A549 (cell line): ENCODE results near the gene ALG8. TPM values are rescaled to one million over a fixed set of nuclear protein-coding genes. Genes with fewer than 3 reads are reported as not detected.

ENCODE experiments used
- ATAC-seq, 2 experiments: fragments of 200-7000 bp in 1 of 2; fragments of >200 bp in 1 of 2; cut with Nextera tagmentation in 1 of 2; cut with Tn5 transposase in 1 of 2; 3 replicates each; pipeline versions ENCODE4 v1.8.0 to v1.9.1; 2018 to 2020; ENCODE audit warnings: mild to moderate bottlenecking in 1 of 2, moderate library complexity in 1 of 2
- CTCF ChIA-PET: fragments of 300-600 bp; sonication (Branson Sonifier 250); formaldehyde crosslinking; extraction: SDS; loops from one replicate; lab custom pipeline; 2021; ENCODE audit warnings: antibody characterized with exemption, inconsistent platforms; lab: Yijun Ruan, JAX
- POLR2A ChIA-PET: fragments of 350-600 bp; formaldehyde crosslinking; extraction: SDS; loops from one replicate; lab custom pipeline; 2021; ENCODE audit warnings: antibody characterized with exemption, inconsistent platforms; lab: Yijun Ruan, JAX
- DNase-seq, 2 experiments: peaks; one replicate each; pipeline versions ENCODE4 v3.0.0 to v3.0.0-alpha.2; 2011 to 2016; ENCODE audit warnings: low read depth in 1 of 2, low spot score in 1 of 2
- FAIRE-seq: peaks from 2 replicates; lab custom pipeline; 2011; peaks lifted over from hg19 to GRCh38; lab: Jason Lieb, UNC
- H3K27ac ChIP-seq, 2 experiments: fragments of >200 bp; sonication (Bioruptor Twin); formaldehyde crosslinking; 3 replicates each; pipeline ENCODE4 v1.5.1; 2016 to 2017
- H3K4me1 ChIP-seq: fragments of >200 bp; sonication (Bioruptor Twin); formaldehyde crosslinking; 3 replicates; pipeline ENCODE4 v1.6.1; 2016
- H3K4me2 ChIP-seq: fragments of >200 bp; sonication (Bioruptor Twin); formaldehyde crosslinking; 3 replicates; pipeline ENCODE4 v1.6.1; 2016
- H3K4me3 ChIP-seq: fragments of >200 bp; sonication (Bioruptor Twin); formaldehyde crosslinking; 3 replicates; pipeline ENCODE4 v1.5.1; 2016
- H3K9me3 ChIP-seq: fragments of >200 bp; sonication (Bioruptor Twin); formaldehyde crosslinking; 3 replicates; pipeline ENCODE4 v1.6.1; 2016
- ELK1 ChIP-seq: fragments of 150-350 bp; IDR thresholded peaks from 2 replicates; pipeline ENCODE4 v1.6.1; 2014; ENCODE audit warnings: low read depth, mild to moderate bottlenecking, low read length
- EP300 ChIP-seq, 2 experiments: fragments of >200 bp; sonication (Bioruptor Twin); formaldehyde crosslinking; IDR thresholded peaks; 2 replicates in 1 of 2; 3 replicates in 1 of 2; pipeline ENCODE4 v1.6.1; 2016 to 2017
- FOSB ChIP-seq: fragments of 250-450 bp; sonication (Bioruptor Pico); IDR thresholded peaks from 2 replicates; pipeline ENCODE4 v1.5.0; 2020; ENCODE audit warnings: mild to moderate bottlenecking, moderate library complexity
- FOSL2 ChIP-seq, 2 experiments: fragments of 450-650 bp in 1 of 2; fragments of >200 bp in 1 of 2; sonication (Bioruptor Twin) in 1 of 2; formaldehyde crosslinking; IDR thresholded peaks; 2 replicates each; pipeline versions ENCODE4 v1.5.0 to v1.6.1; 2016 to 2020; ENCODE audit warnings: mild to moderate bottlenecking in 1 of 2, moderate library complexity in 1 of 2
- GATA3 ChIP-seq: IDR thresholded peaks from 2 replicates; pipeline ENCODE4 v1.6.1; 2012; ENCODE audit warnings: borderline replicate concordance
- HDAC2 ChIP-seq: fragments of 200-600 bp; sonication (generic); IDR thresholded peaks from 2 replicates; pipeline ENCODE4 v1.6.1; 2016
- HOXB5 ChIP-seq: fragments of 250-450 bp; sonication (Bioruptor Pico); IDR thresholded peaks from 2 replicates; pipeline ENCODE4 v1.5.0; 2020; ENCODE audit warnings: mild to moderate bottlenecking, moderate library complexity
- JUN ChIP-seq, 2 experiments: fragments of >200 bp; sonication (Bioruptor Twin); formaldehyde crosslinking; IDR thresholded peaks; 2 replicates in 1 of 2; 3 replicates in 1 of 2; pipeline ENCODE4 v1.6.1; 2016 to 2017
- KDM1A ChIP-seq: fragments of 200-600 bp; sonication (generic); IDR thresholded peaks from 2 replicates; pipeline ENCODE4 v1.6.1; 2016; ENCODE audit warnings: low read depth, mild to moderate bottlenecking
- NPAS2 ChIP-seq: fragments of 250-450 bp; sonication (Bioruptor Pico); IDR thresholded peaks from 2 replicates; pipeline ENCODE4 v1.8.0; 2022; ENCODE audit warnings: mild to moderate bottlenecking, moderate library complexity, borderline replicate concordance
- NR3C1 ChIP-seq: fragments of >200 bp; sonication (Bioruptor Twin); formaldehyde crosslinking; IDR thresholded peaks from 3 replicates; pipeline ENCODE4 v1.6.1; 2017
- POLR2A ChIP-seq: IDR thresholded peaks from 2 replicates; pipeline ENCODE4 v1.6.1; 2012; ENCODE audit warnings: mild to moderate bottlenecking, low read length
- RARB ChIP-seq: fragments of 250-450 bp; sonication (Bioruptor Pico); IDR thresholded peaks from 2 replicates; pipeline ENCODE4 v1.8.0; 2021; ENCODE audit warnings: mild to moderate bottlenecking, moderate library complexity
- RNF2 ChIP-seq: fragments of 200-600 bp; sonication (generic); IDR thresholded peaks from 2 replicates; pipeline ENCODE4 v1.6.1; 2016; ENCODE audit warnings: low read depth, mild to moderate bottlenecking, antibody characterized with exemption, moderate library complexity, borderline replicate concordance
- TFCP2L1 ChIP-seq: fragments of 250-450 bp; sonication (Bioruptor Pico); IDR thresholded peaks from 2 replicates; pipeline ENCODE4 v1.5.0; 2021; ENCODE audit warnings: mild to moderate bottlenecking
- ZC3H11A ChIP-seq: fragments of 450-650 bp; IDR thresholded peaks from 2 replicates; pipeline ENCODE4 v1.6.1; 2014; ENCODE audit warnings: antibody characterized with exemption, mild to moderate bottlenecking
- ZSCAN20 ChIP-seq: fragments of 250-450 bp; sonication (Bioruptor Pico); IDR thresholded peaks from 2 replicates; pipeline ENCODE4 v1.8.0; 2022; ENCODE audit warnings: mild to moderate bottlenecking, moderate library complexity
- WGBS: methylation state at CpG from one replicate; pipeline ENCODE4 v1.1.6; 2017; ENCODE audit errors: missing lambda C conversion rate; 5-methylcytosine and 5-hydroxymethylcytosine counted together
- polyA plus RNA-seq, 4 experiments: library from polyadenylated mRNA; depleted of rRNA in 3 of 4; stranded (reverse); fragments of >200 nt; fragmentation: RNase III in 1 of 4; extraction: RNeasy Plus Mini Kit Qiagen cat#74134 plus additional on column Dnase treatment in 1 of 4; gene quantifications; 2 replicates in 3 of 4; 3 replicates in 1 of 4; pipeline ENCODE4 v1.2.3, GENCODE V29; 2011 to 2017
- TF ChIP-seq, protein P1 (sequence below): IDR thresholded peaks from 2 replicates; pipeline ENCODE4 v1.6.1; 2012
- TF ChIP-seq, protein P2 (sequence below): IDR thresholded peaks from 2 replicates; pipeline ENCODE4 v1.6.1; 2012; ENCODE audit warnings: low read depth, borderline replicate concordance
- TF ChIP-seq, protein P3 (sequence below): fragments of 250-450 bp; sonication (Bioruptor Pico); IDR thresholded peaks from 2 replicates; pipeline ENCODE4 v1.5.0; 2021; ENCODE audit warnings: mild to moderate bottlenecking, moderate library complexity, borderline replicate concordance
- TF ChIP-seq, protein P4 (sequence below): fragments of >200 bp; sonication (Bioruptor Twin); formaldehyde crosslinking; IDR thresholded peaks from 3 replicates; pipeline ENCODE4 v1.6.1; 2016

Gene ALG8
- polyA plus RNA-seq, 2 of the 4 experiments (the other 2 are of a cell fraction): 59.0 to 159 TPM

- DNase-seq: no peak
- ATAC-seq: no peak
- Histone ChIP-seq H3K4me2 (no peak overlapping the region), H3K9me3 (no peaks in the 10 kb centered on the region; the same call in 2 of the 3 replicates), H3K4me1 (no peaks in the 10 kb centered on the region), H3K4me3 (no peak overlapping the region), H3K27ac (no peak overlapping the region)
- no peak for FAIRE-seq
- TF ChIP-seq HOXB5 (CRISPR knock-in tag): no peak
- TF ChIP-seq FOSB: no peak
- TF ChIP-seq ZSCAN20 (CRISPR knock-in tag): no peak
- no peak for TF ChIP-seq RNF2
- TF ChIP-seq POLR2A: no peak
- no peak for TF ChIP-seq RARB (CRISPR knock-in tag)
- TF ChIP-seq JUN (IDR thresholded peaks at IDR 0.05): no peak
- TF ChIP-seq, protein P1, sequence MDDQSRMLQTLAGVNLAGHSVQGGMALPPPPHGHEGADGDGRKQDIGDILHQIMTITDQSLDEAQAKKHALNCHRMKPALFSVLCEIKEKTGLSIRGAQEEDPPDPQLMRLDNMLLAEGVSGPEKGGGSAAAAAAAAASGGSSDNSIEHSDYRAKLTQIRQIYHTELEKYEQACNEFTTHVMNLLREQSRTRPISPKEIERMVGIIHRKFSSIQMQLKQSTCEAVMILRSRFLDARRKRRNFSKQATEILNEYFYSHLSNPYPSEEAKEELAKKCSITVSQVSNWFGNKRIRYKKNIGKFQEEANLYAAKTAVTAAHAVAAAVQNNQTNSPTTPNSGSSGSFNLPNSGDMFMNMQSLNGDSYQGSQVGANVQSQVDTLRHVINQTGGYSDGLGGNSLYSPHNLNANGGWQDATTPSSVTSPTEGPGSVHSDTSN: no peak
- TF ChIP-seq, protein P2, sequence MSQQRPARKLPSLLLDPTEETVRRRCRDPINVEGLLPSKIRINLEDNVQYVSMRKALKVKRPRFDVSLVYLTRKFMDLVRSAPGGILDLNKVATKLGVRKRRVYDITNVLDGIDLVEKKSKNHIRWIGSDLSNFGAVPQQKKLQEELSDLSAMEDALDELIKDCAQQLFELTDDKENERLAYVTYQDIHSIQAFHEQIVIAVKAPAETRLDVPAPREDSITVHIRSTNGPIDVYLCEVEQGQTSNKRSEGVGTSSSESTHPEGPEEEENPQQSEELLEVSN: no peak
- no peak for TF ChIP-seq ZC3H11A
- no peak for TF ChIP-seq NPAS2
- no peak for TF ChIP-seq KDM1A
- TF ChIP-seq EP300 (IDR thresholded peaks at IDR 0.05): no peak
- TF ChIP-seq, protein P3, sequence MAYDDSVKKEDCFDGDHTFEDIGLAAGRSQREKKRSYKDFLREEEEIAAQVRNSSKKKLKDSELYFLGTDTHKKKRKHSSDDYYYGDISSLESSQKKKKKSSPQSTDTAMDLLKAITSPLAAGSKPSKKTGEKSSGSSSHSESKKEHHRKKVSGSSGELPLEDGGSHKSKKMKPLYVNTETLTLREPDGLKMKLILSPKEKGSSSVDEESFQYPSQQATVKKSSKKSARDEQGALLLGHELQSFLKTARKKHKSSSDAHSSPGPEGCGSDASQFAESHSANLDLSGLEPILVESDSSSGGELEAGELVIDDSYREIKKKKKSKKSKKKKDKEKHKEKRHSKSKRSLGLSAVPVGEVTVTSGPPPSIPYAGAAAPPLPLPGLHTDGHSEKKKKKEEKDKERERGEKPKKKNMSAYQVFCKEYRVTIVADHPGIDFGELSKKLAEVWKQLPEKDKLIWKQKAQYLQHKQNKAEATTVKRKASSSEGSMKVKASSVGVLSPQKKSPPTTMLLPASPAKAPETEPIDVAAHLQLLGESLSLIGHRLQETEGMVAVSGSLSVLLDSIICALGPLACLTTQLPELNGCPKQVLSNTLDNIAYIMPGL (CRISPR knock-in tag): no peak
- TF ChIP-seq GATA3: no peak
- WGBS: 82% methylated on average over 2 of the region's 2 CpGs
- POLR2A ChIA-PET: no interaction called here
- CTCF ChIA-PET: no interaction called here
These were observed 24.4 kb upstream of the ALG8 start for GRCh38 chr11:78163828-78164227.

DNA sequence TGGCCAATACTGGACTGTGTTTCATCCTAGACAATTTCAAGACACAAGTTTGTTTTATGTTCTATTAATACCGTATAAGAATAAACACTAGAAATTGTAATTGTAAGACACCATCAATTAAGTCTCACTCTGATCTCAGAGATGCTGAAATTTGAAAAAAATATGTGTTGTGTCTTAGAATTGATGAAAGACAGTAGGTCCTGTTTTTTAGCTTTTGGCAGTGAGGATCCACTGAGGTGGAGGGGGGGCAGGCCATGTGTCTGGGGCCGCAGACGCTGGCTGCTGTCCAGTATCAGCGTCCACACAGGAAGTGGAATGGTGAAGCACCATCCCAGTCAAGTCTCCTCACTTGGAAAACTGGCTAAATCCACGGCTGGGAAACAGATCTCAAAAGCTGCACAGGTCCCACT lies 22.5 kb upstream of the ALG8 start:
- CTCF ChIA-PET: interaction anchor here (1.3 to 1.6 kb wide), 2 partner anchors 12 to 17 kb away, joined by 3 to 4 read pairs; no protein-coding TSS in a partner anchor
- no peak overlapping the region for H3K27ac ChIP-seq

More for the DNA sequence above, 22.5 kb upstream of the ALG8 start:
- no peak for ATAC-seq
- Histone ChIP-seq H3K9me3 (no peaks in the 10 kb centered on the region; the same call in 2 of the 3 replicates), H3K4me3 (no peak overlapping the region)
- 81% methylated on average over 5 of the region's 5 CpGs for WGBS
- DNase-seq: no peak
- TF ChIP-seq ELK1 (no peak), TFCP2L1 (no peak), HDAC2 (no peak), RARB (CRISPR knock-in tag) (no peak), NR3C1 (no peak), FOSL2 (IDR thresholded peaks at IDR 0.05) (no peak), FOSL2 (CRISPR knock-in tag; IDR thresholded peaks at IDR 0.05) (no peak), GATA3 (no peak)
- TF ChIP-seq, protein P4, sequence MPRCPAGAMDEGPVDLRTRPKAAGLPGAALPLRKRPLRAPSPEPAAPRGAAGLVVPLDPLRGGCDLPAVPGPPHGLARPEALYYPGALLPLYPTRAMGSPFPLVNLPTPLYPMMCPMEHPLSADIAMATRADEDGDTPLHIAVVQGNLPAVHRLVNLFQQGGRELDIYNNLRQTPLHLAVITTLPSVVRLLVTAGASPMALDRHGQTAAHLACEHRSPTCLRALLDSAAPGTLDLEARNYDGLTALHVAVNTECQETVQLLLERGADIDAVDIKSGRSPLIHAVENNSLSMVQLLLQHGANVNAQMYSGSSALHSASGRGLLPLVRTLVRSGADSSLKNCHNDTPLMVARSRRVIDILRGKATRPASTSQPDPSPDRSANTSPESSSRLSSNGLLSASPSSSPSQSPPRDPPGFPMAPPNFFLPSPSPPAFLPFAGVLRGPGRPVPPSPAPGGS: no peak
- TF ChIP-seq, protein P2: no peak
- TF ChIP-seq, all 56 proteins: peak for 0
- no peak overlapping the region for H3K4me2 ChIP-seq
- FAIRE-seq: no peak
- H3K4me1 ChIP-seq: no peaks in the 10 kb centered on the region
- POLR2A ChIA-PET: no interaction called here
